Glutamatergic neuron (in vitro differentiated cells): ENCODE measurements around the gene STAT4. TPM values are rescaled to one million over a fixed set of nuclear protein-coding genes. Genes with fewer than 3 reads are reported as not detected.

Source experiments
- DNase-seq: peaks from one replicate; pipeline ENCODE4 v3.0.0; 2022
- H3K27ac Mint-ChIP-seq: one replicate; pipeline ENCODE4 v1.8.0; 2020; ENCODE audit warnings: mild to moderate bottlenecking, mixed read lengths, inconsistent platforms; ENCODE audit not compliant: unreplicated experiment
- H3K27me3 Mint-ChIP-seq: one replicate; pipeline ENCODE4 v1.8.0; 2020; ENCODE audit warnings: mild to moderate bottlenecking, moderate library complexity, mixed read lengths, inconsistent platforms; ENCODE audit not compliant: unreplicated experiment
- H3K36me3 Mint-ChIP-seq: one replicate; pipeline ENCODE4 v1.8.0; 2020; ENCODE audit warnings: mild to moderate bottlenecking, mixed read lengths, inconsistent platforms; ENCODE audit not compliant: unreplicated experiment
- H3K4me1 Mint-ChIP-seq: one replicate; pipeline ENCODE4 v1.8.0; 2020; ENCODE audit warnings: mild to moderate bottlenecking, low read depth, mixed read lengths, inconsistent platforms; ENCODE audit not compliant: unreplicated experiment
- H3K4me3 Mint-ChIP-seq: one replicate; pipeline ENCODE4 v1.8.0; 2020; ENCODE audit warnings: mild to moderate bottlenecking, mixed read lengths, inconsistent platforms; ENCODE audit not compliant: unreplicated experiment
- H3K9me3 Mint-ChIP-seq: one replicate; pipeline ENCODE4 v1.8.0; 2020; ENCODE audit warnings: mild to moderate bottlenecking, moderate library complexity, mixed read lengths, inconsistent platforms; ENCODE audit not compliant: unreplicated experiment
- CTCF ChIP-seq: fragments of 200-600 bp; sonication (generic); IDR thresholded peaks from one replicate; pipeline ENCODE4 v1.5.0; 2021; ENCODE audit not compliant: partially characterized antibody, unreplicated experiment
- total RNA-seq: library from RNA; stranded (reverse); fragmentation: NEBNext Ultra II Directional; extraction: Animal tissue kit (Norgen Biotek cat#: 25700); gene quantifications from one replicate; pipeline ENCODE4 v1.2.1, GENCODE V29; 2021; ENCODE audit not compliant: unreplicated experiment

The STAT4 gene
- total RNA-seq, 1 donor from 2014 or later: 0.74 TPM

- TF ChIP-seq CTCF: no peak
- no peaks in the 10 kb centered on the region for H3K27me3 Mint-ChIP-seq
- H3K4me1 Mint-ChIP-seq: no peaks in the 10 kb centered on the region
- H3K9me3 Mint-ChIP-seq: no peaks in the 10 kb centered on the region
- no peaks in the 10 kb centered on the region for H3K36me3 Mint-ChIP-seq
- H3K4me3 Mint-ChIP-seq: no peak overlapping the region
- no peak overlapping the region for H3K27ac Mint-ChIP-seq
- DNase-seq: no peak
These were observed 2.9 kb upstream of the STAT4 start for GRCh38 chr2:191153716-191154115.

- no peak overlapping the region for H3K27ac Mint-ChIP-seq
- no peak overlapping the region for H3K4me3 Mint-ChIP-seq
These were observed 1.9 kb upstream of the STAT4 start for GRCh38 chr2:191152482-191153240.

GRCh38 chr2:191151331-191151730, 537 bp upstream of the STAT4 start:
- Mint-ChIP-seq H3K9me3 (no peaks in the 10 kb centered on the region), H3K27ac (no peak overlapping the region), H3K36me3 (no peaks in the 10 kb centered on the region), H3K27me3 (peaks cover 2% of the 10 kb centered on the region), H3K4me1 (no peaks in the 10 kb centered on the region), H3K4me3 (peak overlapping the region; percentile 76)
- no peak for TF ChIP-seq CTCF
- DNase-seq: no peak

More at GRCh38 chr2:191152482-191153240, 1.9 kb upstream of the STAT4 start:
- Mint-ChIP-seq H3K9me3 (no peaks in the 10 kb centered on the region), H3K36me3 (no peaks in the 10 kb centered on the region), H3K27me3 (peaks cover 2% of the 10 kb centered on the region), H3K4me1 (no peaks in the 10 kb centered on the region)
- DNase-seq: no peak
- TF ChIP-seq CTCF: no peak

GRCh38 chr2:191150230-191150599, 579 bp downstream of the STAT4 start:
- Mint-ChIP-seq H3K36me3 (no peaks in the 10 kb centered on the region), H3K4me3 (peak overlapping the region; percentile 84), H3K9me3 (no peaks in the 10 kb centered on the region), H3K4me1 (no peaks in the 10 kb centered on the region), H3K27me3 (peaks cover 2% of the 10 kb centered on the region), H3K27ac (no peak overlapping the region)
- DNase-seq: no peak
- no peak for TF ChIP-seq CTCF

- H3K4me3 Mint-ChIP-seq: no peak overlapping the region
- no peak overlapping the region for H3K27ac Mint-ChIP-seq
- no peaks in the 10 kb centered on the region for H3K9me3 Mint-ChIP-seq
- no peaks in the 10 kb centered on the region for H3K4me1 Mint-ChIP-seq
- no peak for TF ChIP-seq CTCF
- peaks cover 2% of the 10 kb centered on the region for H3K27me3 Mint-ChIP-seq
- no peak for DNase-seq
- no peaks in the 10 kb centered on the region for H3K36me3 Mint-ChIP-seq
These were observed 1.4 kb downstream of the STAT4 start for GRCh38 chr2:191149391-191149790.
